Colonic mucosa (tissue), 4 donors: ENCODE results near the gene PER2. TPM values are rescaled to one million over a fixed set of nuclear protein-coding genes. Genes with fewer than 3 reads are reported as not detected.
"Not testable (repeated sequence)": the region's sequence is repeated elsewhere in the genome, so short reads cannot be mapped to it uniquely, and the experiment has no call there.

ENCODE experiments used
- DNase-seq: peaks from one replicate; pipeline ENCODE4 v3.0.0-alpha.2; 2020
- H3K27ac ChIP-seq: fragments of 200-600 bp; one replicate; pipeline ENCODE4 v1.8.0; 2021
- H3K27me3 ChIP-seq: fragments of 200-600 bp; one replicate; pipeline ENCODE4 v1.8.0; 2021
- H3K36me3 ChIP-seq: fragments of 200-600 bp; one replicate; pipeline ENCODE4 v1.8.0; 2021
- H3K4me1 ChIP-seq: fragments of 200-600 bp; one replicate; pipeline ENCODE4 v1.8.0; 2021; ENCODE audit warnings: mild to moderate bottlenecking
- H3K4me3 ChIP-seq: fragments of 200-600 bp; one replicate; pipeline ENCODE4 v1.8.0; 2021
- H3K9ac ChIP-seq, 2 donors: one replicate each; pipeline ENCODE4 v1.7.0; 2013; ENCODE audit warnings: control low read depth in 2 of 2, low read depth in 2 of 2, low read length in 2 of 2
- H3K9me3 ChIP-seq: fragments of 200-600 bp; one replicate; pipeline ENCODE4 v1.8.0; 2021
- intact Hi-C: fragments of 100-400 bp; cut with DNase I; formaldehyde crosslinking; loops from one replicate; pipeline ENCODE4 v1.14.1; 2022
- total RNA-seq, 2 donors: library from RNA; stranded (reverse); fragmentation: NEBNext Ultra II Directional in 1 of 2; extraction: Animal tissue kit (Norgen Biotek cat#: 25700) in 1 of 2; gene quantifications; one replicate each; pipeline ENCODE4 v1.2.1, GENCODE V29; 2021
- TF ChIP-seq, protein P1 (sequence below): fragments of 200-600 bp; IDR thresholded peaks from one replicate; pipeline ENCODE4 v1.8.0; 2022; ENCODE audit warnings: antibody characterized with exemption, mild to moderate bottlenecking
- donor health status: healthy.
- donor health status: DM: no; HTN: no; CAD: no.
- donor health status: DM: no; HTN: no; CAD: no.

PER2 gene
- total RNA-seq, 2 donors from 2014 or later = 22.1 to 29.2 TPM

DNA sequence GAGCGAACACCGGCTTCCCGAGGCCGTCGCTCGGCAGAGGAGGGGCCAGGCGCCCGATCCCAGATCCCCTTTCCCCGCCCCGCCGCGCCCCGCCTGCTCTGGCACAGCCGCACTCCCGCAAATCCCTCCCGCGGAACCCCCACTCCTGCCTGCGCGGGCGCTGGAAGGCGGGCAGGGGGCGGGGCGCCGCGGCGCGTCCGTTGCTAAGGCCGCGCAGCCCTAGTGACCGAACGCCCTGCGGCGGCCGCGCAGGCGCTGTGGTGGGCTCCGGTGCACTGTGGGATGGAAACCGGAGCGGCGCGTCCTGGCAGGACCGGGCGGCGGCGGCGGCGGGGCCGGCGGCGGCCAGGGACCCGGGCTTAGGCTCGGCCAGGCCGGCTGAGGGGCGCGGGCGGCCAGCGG is 31.8 kb upstream of the PER2 start, which contains the start of gene TRAF3IP1:
TSS of gene TRAF3IP1 (plus strand) at position 273 of the 402 bp plus-strand sequence. CDS start 145 bp downstream, outside the sequence.
- TF ChIP-seq, protein P1, sequence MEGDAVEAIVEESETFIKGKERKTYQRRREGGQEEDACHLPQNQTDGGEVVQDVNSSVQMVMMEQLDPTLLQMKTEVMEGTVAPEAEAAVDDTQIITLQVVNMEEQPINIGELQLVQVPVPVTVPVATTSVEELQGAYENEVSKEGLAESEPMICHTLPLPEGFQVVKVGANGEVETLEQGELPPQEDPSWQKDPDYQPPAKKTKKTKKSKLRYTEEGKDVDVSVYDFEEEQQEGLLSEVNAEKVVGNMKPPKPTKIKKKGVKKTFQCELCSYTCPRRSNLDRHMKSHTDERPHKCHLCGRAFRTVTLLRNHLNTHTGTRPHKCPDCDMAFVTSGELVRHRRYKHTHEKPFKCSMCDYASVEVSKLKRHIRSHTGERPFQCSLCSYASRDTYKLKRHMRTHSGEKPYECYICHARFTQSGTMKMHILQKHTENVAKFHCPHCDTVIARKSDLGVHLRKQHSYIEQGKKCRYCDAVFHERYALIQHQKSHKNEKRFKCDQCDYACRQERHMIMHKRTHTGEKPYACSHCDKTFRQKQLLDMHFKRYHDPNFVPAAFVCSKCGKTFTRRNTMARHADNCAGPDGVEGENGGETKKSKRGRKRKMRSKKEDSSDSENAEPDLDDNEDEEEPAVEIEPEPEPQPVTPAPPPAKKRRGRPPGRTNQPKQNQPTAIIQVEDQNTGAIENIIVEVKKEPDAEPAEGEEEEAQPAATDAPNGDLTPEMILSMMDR = no peak
- Histone ChIP-seq H3K4me3 (peak within 1 kb of the TSS; percentile 68), H3K27me3 (no peaks in the 10 kb centered on the region), H3K9ac (peak within 1 kb of the TSS; percentile 80 to 85), H3K27ac (peak within 1 kb of the TSS; percentile 21), H3K36me3 (no peaks in the 10 kb centered on the region), H3K4me1 (peaks cover 9% of the 10 kb centered on the region), H3K9me3 (no peaks in the 10 kb centered on the region)
- intact Hi-C loops = no loop called here
- peak; percentile 96 for DNase-seq

DNA sequence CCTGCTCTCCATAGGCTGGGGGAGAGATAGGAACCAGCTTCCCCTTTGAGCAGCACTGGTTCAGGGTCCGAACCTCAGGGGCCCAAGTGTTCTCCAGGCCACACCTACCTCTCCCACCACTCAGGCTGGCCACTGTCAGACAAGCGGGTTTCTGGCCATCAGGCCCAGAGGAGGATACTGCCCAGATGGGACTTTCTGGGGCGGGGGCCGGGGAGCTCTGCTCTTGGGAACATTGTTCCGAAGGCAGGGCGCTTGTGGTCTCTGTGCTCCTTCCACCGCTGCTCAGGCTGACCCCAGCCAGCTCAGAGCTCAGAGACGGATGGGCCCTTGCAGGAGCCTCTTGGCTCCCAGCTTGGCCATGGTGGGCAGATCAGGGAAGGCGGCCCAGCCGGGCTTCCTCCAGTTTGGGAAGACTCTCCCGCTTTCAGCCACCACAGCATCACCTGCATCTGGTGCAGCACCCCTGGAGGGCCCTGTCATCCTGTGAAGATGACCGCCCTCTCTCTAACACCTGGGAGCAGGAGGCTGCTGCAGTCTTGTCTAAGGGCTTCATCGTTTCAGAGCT is 26.7 kb upstream of the PER2 start:
- TF ChIP-seq, protein P1 = no peak
- intact Hi-C loops = no loop called here
- H3K27me3 ChIP-seq = no peaks in the 10 kb centered on the region
- no peak for DNase-seq
- no peaks in the 10 kb centered on the region for H3K36me3 ChIP-seq
- H3K27ac ChIP-seq = no peak overlapping the region
- H3K9ac ChIP-seq = no peak overlapping the region
- H3K4me1 ChIP-seq = peaks cover 3% of the 10 kb centered on the region
- no peak overlapping the region for H3K4me3 ChIP-seq
- no peaks in the 10 kb centered on the region for H3K9me3 ChIP-seq

DNA sequence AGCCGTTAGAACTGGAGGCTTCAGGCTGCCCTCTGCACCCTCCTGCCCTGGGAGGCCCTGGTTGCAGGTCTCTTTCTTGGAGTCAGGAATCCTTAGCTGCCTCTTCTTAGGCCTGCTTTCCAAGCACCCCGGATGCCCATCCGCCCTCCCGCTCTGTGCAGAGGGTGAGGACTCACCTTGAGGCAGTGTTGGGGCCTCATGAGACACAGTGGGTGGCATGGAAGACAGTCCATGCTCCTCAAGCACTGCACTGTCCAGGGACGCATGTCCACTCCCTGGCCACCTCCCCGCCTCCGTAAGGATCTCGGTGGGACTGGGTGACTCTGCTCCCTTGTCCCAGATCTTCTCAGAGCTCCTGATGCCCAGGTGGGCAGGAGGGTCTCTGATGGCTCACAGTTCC is 26.2 kb upstream of the PER2 start:
- intact Hi-C loops = no loop called here
- Histone ChIP-seq H3K27me3 (no peaks in the 10 kb centered on the region), H3K9ac (no peak overlapping the region), H3K4me3 (no peak overlapping the region), H3K36me3 (no peaks in the 10 kb centered on the region), H3K27ac (no peak overlapping the region), H3K4me1 (no peaks in the 10 kb centered on the region), H3K9me3 (no peaks in the 10 kb centered on the region)
- TF ChIP-seq, protein P1 = no peak
- DNase-seq = no peak

DNA sequence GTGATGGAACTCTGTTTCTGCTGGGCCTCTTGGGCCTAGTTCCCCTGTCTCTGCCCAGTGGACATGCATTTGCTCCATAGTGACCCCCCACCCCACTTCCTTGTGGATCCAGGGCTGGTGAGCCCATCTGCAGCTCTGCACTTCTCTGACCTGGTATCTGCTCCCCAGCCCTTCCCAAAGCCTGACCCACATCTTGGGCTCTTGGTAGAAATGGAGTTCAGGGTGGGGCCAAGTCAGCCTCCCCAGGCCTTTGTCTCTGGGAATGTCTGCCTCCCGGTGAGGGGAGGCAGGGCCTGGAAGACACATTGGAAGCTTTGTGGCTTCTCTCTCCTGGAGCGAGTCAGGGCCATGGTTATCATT is 25.6 kb upstream of the PER2 start:
- intact Hi-C loops = no loop called here
- Histone ChIP-seq H3K27me3 (no peaks in the 10 kb centered on the region), H3K4me1 (no peaks in the 10 kb centered on the region), H3K36me3 (no peaks in the 10 kb centered on the region), H3K4me3 (no peak overlapping the region), H3K9me3 (no peaks in the 10 kb centered on the region), H3K27ac (no peak overlapping the region), H3K9ac (no peak overlapping the region)
- TF ChIP-seq, protein P1 = no peak
- no peak for DNase-seq

DNA sequence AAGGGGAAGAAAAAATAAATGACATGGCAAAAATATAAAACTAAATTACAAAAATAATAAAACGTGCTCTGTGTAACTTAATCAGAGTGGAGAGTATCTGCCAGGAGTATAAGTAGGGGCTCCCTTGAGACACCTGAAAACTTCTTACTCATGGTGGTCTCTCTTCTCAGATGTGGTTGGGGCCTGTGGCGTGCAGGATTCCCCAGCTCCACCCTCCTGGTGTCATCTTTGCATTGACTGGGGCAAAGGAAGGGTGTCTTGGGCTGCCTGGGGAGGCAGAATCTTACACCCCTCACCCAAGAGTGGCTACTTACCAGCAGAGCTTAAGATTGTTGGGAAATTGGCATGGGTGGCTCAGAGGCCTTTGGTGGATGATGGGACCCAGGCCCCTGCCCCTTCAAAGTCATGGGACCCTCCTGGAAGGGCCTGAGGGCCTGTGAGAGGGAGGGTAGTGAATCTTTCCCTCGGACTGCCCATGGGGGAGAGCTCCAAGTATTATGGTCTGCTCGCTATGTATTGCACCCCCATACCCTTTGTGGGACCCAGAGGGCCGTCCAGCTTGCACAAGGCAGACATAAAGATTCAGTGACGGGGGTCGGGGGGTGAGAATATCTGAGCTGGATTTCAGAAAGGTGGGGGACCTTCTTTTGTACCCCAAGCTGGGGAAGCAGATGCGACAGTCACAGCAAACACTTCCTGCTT is 25.0 kb upstream of the PER2 start:
- Histone ChIP-seq H3K4me3 (no peak overlapping the region), H3K27ac (no peak overlapping the region), H3K4me1 (no peaks in the 10 kb centered on the region), H3K9ac (no peak overlapping the region), H3K27me3 (no peaks in the 10 kb centered on the region), H3K9me3 (no peaks in the 10 kb centered on the region), H3K36me3 (no peaks in the 10 kb centered on the region)
- no peak for DNase-seq
- intact Hi-C loops = no loop called here
- TF ChIP-seq, protein P1 = no peak

DNA sequence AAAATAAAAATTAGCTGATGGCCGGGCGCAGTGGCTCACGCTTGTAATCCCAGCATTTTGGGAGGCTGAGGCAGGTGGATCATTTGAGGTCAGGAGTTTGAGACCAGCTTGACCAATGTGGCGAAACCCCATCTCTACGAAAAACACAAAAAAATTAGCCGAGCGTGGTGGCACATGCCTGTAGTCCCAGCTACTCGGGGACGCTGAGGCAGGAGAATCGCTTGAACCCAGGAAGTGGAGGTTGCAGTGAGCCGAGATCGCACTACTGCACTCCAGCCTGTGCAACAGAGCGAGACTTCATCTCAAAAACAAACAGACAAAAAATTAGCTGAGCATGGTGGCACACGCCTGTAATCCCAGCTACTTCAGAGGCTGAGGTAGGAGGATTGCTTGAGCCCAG is 22.3 kb upstream of the PER2 start:
- H3K4me3 ChIP-seq, intact Hi-C loops, DNase-seq, H3K36me3 ChIP-seq, H3K27ac ChIP-seq, H3K4me1 ChIP-seq, H3K9me3 ChIP-seq, H3K27me3 ChIP-seq, H3K9ac ChIP-seq: not testable (repeated sequence)
